H1 (cell line): Measurements from ENCODE around the gene RAB5A. TPM values are rescaled to one million over a fixed set of nuclear protein-coding genes. Genes with fewer than 3 reads are reported as not detected.

Source experiments
- CEBPB ChIP-seq: IDR thresholded peaks from 2 replicates; pipeline ENCODE4 v1.6.1; 2012; ENCODE audit warnings: low read depth, low read length
- CHD7 ChIP-seq: fragments of 300-600 bp; sonication (generic); IDR thresholded peaks from 2 replicates; pipeline ENCODE4 v1.7.1; 2012; ENCODE audit warnings: low read length, moderate library complexity, mild to moderate bottlenecking, inconsistent platforms; ENCODE audit not compliant: insufficient replicate concordance
- polyA plus RNA-seq, 7 experiments: library from polyadenylated mRNA; depleted of rRNA in 3 of 7; stranded (reverse) in 5 of 7; unstranded in 2 of 7; fragments of >200 nt in 5 of 7; fragments of 200-250 nt in 2 of 7; gene quantifications; 1 replicate in 5 of 7; 2 replicates in 1 of 7; 4 replicates in 1 of 7; pipeline versions ENCODE4 v1.2.1 to v1.2.3, GENCODE V29; 2011 to 2013; ENCODE audit warnings: missing spikeins in 2 of 7, mixed read lengths in 2 of 7
- total RNA-seq: library from RNA; stranded (reverse); fragmentation: NEBNext Ultra II Directional; extraction: Animal tissue kit (Norgen Biotek cat#: 25700); gene quantifications from 2 replicates; pipeline ENCODE4 v1.2.1, GENCODE V29; 2021

The RAB5A gene
- total and polyA plus RNA-seq, 2 of the 8 experiments (the other 6 are each of a cell fraction or from before 2014, with no cell fraction given) = 22.4 to 77.7 TPM

GRCh38 chr3:19940643-19941042 is 6.3 kb upstream of the RAB5A start (continued):
- TF ChIP-seq CHD7 = no peak
- no peak for TF ChIP-seq CEBPB
